GM13977 (cell line): ENCODE results near the gene DNAH6.

ENCODE experiments used
- DNase-seq: peaks from one replicate; pipeline ENCODE4 v3.0.0; 2012; ENCODE audit warnings: low spot score
- CTCF ChIP-seq: IDR thresholded peaks from 2 replicates; pipeline ENCODE4 v1.5.1; 2012; ENCODE audit warnings: mild to moderate bottlenecking, control low read depth; ENCODE audit not compliant: insufficient read depth; ENCODE audit errors: extremely low read depth, missing control alignments
- in situ Hi-C: fragments of 300-500 bp; cut with MboI; formaldehyde crosslinking; loops from one replicate; pipeline ENCODE4 v1.12.0; 2022; ENCODE audit warnings: low sequenced_read_pairs, low pct_unique_long_range_greater_than_20kb, mixed read lengths, inconsistent platforms; ENCODE audit not compliant: unreplicated experiment

Gene DNAH6

GRCh38 chr2:84676295-84676694 lies 160.0 kb downstream of the DNAH6 start:
- no peak for TF ChIP-seq CTCF
- no peak for DNase-seq
- in situ Hi-C loops, result no loop called here

- DNase-seq, result no peak
- TF ChIP-seq CTCF, result no peak
- in situ Hi-C loops, result no loop called here
Measured at GRCh38 chr2:84678214-84678613, 161.9 kb downstream of the DNAH6 start.

- no peak for TF ChIP-seq CTCF
- in situ Hi-C loops, result no loop called here
- DNase-seq, result no peak
Measured at GRCh38 chr2:84686783-84687476, 170.6 kb downstream of the DNAH6 start.

DNA sequence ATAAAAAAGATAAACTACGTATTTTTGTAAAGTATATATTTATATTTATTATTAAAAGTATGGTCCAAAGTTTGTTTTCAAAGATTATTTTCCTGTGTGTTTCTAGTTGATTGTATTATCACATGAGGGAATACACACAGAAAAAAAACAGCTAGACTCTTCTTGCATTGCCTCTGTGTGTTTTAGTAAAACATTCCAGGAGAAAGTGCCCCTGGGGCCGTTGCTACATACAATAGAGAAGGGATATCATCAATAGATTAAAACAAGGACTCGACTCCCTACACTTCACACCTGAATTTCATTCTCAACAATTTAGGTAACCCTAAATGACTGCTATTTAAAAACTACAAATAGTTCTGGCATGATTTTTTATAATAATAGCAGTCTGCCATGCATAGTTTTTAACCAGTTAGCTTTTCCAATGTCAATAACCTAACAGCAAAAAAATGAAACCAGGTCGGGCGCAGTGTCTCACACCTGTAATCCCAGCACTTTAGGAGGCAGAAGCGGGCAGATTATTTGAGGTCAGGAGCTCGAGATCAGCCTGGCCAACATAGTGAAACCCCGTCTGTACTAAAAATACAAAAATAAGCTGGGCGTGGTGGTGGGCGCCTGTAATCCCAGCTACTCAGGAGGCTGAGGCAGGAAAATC lies 171.3 kb downstream of the DNAH6 start:
- in situ Hi-C loops, result no loop called here
- TF ChIP-seq CTCF, result no peak
- no peak for DNase-seq

GRCh38 chr2:84690225-84690624 lies 173.9 kb downstream of the DNAH6 start:
- no peak for TF ChIP-seq CTCF
- DNase-seq, result no peak
- in situ Hi-C loops, result no loop called here

- in situ Hi-C loops, result no loop called here
- DNase-seq, result no peak
- TF ChIP-seq CTCF, result no peak
Measured at GRCh38 chr2:84694088-84694622, 177.9 kb downstream of the DNAH6 start.
